LNCAP (cell line): ENCODE data around the gene GID8.

Experiments used
- TF ChIP-seq, protein P1 (sequence below): fragments of 450-650 bp; IDR thresholded peaks from 2 replicates; pipeline ENCODE4 v1.5.1; 2017; ENCODE audit warnings: mild to moderate bottlenecking

GID8 gene

DNA sequence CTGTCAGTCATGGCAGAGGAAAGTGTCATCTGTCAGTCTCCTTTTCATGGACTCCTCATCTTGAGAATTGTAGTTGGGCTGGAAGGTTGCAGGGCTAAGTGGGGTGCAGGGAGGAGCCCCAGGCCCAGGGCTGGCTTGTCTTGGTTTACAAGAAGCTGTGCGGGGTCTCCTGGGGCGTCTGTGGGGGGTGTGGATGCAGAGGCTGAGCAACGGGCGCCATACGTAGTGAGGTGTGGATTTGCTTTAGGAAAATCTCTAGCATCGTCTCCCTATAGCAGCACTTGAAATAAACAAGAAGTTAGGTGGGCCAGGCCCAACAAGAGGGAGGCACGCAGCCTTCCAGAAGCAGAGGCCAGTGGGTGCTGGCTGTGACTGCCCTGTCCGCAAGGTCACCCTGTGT is 12.8 kb downstream of the GID8 start:
- TF ChIP-seq, protein P1, sequence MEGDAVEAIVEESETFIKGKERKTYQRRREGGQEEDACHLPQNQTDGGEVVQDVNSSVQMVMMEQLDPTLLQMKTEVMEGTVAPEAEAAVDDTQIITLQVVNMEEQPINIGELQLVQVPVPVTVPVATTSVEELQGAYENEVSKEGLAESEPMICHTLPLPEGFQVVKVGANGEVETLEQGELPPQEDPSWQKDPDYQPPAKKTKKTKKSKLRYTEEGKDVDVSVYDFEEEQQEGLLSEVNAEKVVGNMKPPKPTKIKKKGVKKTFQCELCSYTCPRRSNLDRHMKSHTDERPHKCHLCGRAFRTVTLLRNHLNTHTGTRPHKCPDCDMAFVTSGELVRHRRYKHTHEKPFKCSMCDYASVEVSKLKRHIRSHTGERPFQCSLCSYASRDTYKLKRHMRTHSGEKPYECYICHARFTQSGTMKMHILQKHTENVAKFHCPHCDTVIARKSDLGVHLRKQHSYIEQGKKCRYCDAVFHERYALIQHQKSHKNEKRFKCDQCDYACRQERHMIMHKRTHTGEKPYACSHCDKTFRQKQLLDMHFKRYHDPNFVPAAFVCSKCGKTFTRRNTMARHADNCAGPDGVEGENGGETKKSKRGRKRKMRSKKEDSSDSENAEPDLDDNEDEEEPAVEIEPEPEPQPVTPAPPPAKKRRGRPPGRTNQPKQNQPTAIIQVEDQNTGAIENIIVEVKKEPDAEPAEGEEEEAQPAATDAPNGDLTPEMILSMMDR = no peak

DNA sequence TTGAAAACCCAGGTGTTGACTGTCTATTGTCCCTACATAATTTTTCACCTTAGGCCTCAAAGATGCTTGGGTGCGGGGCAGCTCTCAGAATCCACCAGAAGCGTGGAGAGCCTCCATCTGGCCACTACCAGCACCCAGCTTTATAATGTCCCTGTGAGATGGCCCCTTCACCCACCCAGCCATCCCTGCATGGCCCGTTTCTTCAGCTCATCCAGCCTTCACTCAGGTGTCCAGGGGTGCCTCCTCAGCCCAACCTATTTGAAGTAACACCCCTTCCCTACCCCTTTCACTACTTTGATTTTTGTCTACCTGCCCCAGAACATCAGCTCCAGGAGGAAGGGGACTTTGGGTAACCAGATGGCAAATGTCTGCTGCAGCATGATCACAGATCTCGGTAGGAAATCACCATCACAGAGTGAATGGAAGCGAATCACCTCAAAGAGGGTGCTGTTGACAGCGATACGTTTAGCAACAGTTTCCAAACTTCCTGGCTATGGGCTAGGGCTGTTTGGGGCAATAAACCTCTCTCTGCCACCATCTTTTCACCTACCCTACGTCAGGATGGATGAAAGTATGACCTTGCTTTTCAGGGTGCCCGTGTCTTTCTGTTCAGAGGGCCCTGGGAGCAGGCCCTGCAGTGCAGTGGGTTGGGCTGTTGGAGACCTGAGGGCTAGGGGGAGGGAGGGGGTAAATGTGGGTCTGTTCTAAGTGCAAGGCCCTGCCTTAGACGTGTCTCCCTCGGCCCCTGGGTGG is 13.4 kb downstream of the GID8 start:
- TF ChIP-seq, protein P1 = no peak

DNA sequence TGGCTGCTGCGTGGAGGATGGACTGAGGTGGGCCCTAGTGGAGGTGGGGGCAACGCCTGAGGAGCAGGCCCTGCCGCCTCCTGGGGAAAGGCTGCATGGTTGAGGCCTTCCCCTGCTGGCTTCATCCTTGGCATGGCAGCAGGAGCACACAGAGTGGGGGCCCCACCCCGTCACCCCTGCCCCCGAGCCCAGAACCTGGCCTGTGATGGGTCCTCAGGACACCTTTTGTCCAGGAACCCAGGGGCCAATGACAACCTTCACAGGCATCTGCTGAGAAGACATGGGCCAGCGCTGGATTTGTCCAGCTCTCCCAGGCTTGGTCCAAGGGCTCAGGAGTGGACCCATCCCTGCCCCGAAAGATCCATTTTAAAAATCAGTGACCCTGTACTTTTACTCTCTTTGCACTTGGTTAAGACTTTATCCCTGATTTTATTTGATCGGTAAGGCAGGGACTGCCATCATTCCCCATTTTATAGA is 14.0 kb downstream of the GID8 start:
- TF ChIP-seq, protein P1 = no peak

DNA sequence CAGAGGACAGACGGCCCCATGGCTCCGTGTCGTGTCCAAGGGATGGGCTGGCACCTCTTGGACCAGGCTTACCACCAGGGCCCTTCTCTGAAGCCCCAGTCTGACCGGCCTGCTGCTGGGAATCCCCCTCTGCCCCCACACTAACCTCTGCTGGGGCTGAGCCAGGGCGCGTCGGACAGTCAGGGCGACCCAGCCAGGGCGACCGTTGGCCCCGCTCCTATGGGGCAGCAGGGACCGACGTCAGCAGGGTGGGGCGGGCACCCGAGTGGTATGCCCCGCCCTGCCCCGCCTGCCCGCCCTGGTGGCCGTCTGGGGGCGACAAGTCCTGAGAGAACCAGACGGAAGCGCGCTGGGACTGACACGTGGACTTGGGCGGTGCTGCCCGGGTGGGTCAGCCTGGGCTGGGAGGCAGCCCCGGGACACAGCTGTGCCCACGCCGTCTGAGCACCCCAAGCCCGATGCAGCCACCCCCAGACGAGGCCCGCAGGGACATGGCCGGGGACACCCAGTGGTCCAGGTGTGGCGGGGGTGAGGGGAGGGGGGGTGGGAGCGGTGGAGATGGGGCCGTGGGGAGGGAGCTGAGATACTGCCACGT is 14.5 kb downstream of the GID8 start, which contains the start of gene SLC17A9:
Gene SLC17A9, plus strand, starts transcription at position 337 of the 595 bp plus-strand sequence. Its CDS starts 122 bp downstream, at position 459.
- TF ChIP-seq, protein P1 = no peak

DNA sequence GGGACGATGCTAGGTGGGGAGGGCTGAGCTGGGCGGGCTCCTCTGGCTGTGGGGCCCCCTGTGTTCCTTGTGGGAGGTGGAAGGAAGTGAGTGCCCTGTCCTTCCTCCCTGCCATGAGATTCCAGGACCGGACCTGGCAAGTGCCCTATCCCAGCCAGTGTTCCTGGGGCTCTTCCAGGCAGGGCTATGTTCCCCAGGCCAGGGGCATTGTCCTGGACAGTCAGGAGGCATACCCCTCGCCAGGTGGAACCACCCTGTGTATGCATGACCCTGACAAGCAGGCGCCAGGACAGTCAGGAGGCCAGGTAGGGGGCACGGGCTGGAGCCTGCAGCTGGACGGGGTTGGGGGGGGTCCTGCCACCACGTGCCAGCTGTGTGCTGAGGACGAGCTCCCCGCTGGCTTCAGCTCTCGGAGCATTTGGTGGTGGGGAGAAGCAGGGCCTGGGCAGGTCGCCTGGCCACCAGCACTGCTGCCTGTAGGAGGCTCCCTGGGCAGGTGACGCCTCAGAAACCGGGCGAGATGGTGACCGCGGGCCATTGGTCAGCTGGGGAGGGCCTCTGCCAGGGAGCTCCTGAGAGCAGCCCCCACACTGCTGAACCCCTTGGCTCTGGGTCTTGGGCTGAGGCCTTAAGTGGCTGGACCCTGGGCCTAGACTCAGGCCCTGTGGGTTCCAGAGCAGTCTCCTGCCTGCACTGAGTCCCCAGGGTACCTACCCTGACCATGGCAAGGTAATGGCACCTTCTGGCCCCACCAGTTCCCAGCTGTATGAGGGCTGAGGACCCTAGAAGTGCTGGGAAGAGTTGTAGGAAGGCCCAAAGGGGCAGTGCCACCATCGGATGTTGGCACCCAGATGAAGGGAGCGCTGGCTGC is 15.3 kb downstream of the GID8 start:
- TF ChIP-seq, protein P1 = no peak

DNA sequence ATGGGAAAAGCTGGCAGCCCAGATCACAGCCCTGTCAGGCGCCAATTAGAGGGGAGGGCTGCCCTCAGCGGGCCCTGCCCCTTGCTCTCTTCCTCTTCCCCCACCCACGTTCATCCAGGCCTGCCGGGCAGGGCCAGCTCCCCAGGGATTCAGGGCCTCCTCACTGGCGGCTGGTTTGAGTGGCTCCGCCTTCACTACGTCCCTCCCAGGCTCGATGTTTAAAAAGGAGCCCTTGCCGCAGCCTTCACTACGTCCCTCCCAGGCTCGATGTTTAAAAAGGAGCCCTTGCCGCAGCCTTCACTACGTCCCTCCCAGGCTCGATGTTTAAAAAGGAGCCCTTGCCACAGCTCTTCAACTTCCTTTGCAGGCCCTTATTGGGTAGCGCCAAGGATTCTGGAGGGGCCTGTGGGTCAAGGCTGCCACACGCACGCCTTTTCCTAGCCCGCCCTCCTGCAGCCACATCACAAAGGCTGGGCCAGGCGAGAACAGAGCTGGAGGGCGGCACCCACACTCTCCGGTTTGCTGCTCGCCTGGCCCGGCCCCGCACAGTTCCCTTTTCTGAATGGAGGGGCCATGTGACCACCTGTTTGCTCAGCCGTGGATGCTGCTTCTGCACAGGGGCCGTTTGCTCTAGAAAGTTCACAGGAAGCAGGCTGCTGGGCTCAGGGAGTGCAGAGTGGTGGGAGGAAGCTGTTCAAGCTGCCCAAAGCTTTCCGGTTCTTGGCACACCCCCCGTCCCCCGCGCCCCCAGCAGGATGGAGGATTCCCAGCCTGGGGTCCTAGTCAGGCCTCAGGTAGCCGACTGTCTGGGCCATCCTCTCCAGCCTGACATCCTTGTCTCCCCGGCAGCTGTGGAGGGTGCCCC is 16.1 kb downstream of the GID8 start:
- TF ChIP-seq, protein P1 = no peak
